ENCODE measurements around the gene COMMD3.

The COMMD3 gene

GRCh38 chr10:22316286-22317075 is at the start of gene COMMD3:
Gene COMMD3, plus strand, starts transcription at chr10:22316388. Its CDS starts 30 bp downstream, at chr10:22316418.
- H3F3A ChIP-seq (ENCODE audit: low read depth), result no peaks in the 10 kb centered on the region
- H3K4me3 ChIP-seq (ENCODE audit: low read length, poor library complexity, severe bottlenecking), result peak within 1 kb of the TSS; percentile 80
- H3K4me1 ChIP-seq (ENCODE audit: insufficient read depth, low read length, poor library complexity, severe bottlenecking), result peaks cover 24% of the 10 kb centered on the region
- H4K20me1 ChIP-seq (ENCODE audit: insufficient read depth, low read length, poor library complexity, severe bottlenecking), result peaks cover 6% of the 10 kb centered on the region
- peaks cover 81% of the 10 kb centered on the region for H3K79me2 ChIP-seq (ENCODE audit: insufficient read depth, low read length)
- no peaks in the 10 kb centered on the region for H3K9me2 ChIP-seq (replicated peaks; ENCODE audit: low read depth, low read length)
- H3K9ac ChIP-seq (ENCODE audit: low read depth, low read length, poor library complexity, severe bottlenecking), result peak within 1 kb of the TSS; percentile 94
- TF ChIP-seq CTCF (conservative IDR thresholded peaks at IDR 0.05; ENCODE audit: low read length), result no peak
- no peak for TF ChIP-seq EZH2phosphoT487 (IDR thresholded peaks at IDR 0.05; ENCODE audit: borderline replicate concordance)
- no peak within 1 kb of the TSS for H2AFZ ChIP-seq (ENCODE audit: low read length)
- peak within 1 kb of the TSS; percentile 77 for H3K4me2 ChIP-seq (ENCODE audit: low read depth, low read length, poor library complexity, severe bottlenecking)
- H3K36me3 ChIP-seq (ENCODE audit: insufficient read depth, low read length), result 0 out of 2 replicates have a peak, but pooled peaks cover 5% of the 10 kb centered on the region
- H3K27me3 ChIP-seq (ENCODE audit: insufficient read depth, low read length, poor library complexity, severe bottlenecking), result no peaks in the 10 kb centered on the region
- no peaks in the 10 kb centered on the region for H3K9me3 ChIP-seq (ENCODE audit: insufficient read depth, low read depth, low read length)

DNA sequence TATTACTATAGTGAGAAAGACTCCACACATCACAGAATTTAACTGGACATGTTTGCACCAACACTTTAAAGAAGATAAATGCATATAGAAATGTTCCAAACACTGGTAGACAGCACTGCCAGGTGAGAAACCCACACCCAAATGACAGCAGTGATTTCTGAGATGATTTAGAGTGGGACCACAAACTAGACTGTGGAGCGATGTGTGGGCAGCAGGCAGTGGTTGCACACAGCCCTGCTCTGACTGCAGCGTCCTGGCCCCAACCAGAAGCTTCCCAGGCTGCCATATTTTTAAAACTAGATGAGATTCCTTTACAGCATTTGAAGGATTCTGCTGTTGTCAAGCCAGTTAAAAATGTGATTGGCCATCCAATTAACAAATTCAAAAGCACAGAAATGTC is 47.7 kb upstream of the COMMD3 start:
- Histone ChIP-seq H3K4me3 (ENCODE audit: low read length, poor library complexity, severe bottlenecking) (no peak overlapping the region), H3K79me2 (ENCODE audit: insufficient read depth, low read length) (no peaks in the 10 kb centered on the region), H3K4me2 (ENCODE audit: low read depth, low read length, poor library complexity, severe bottlenecking) (no peak overlapping the region), H3F3A (ENCODE audit: low read depth) (no peaks in the 10 kb centered on the region), H4K20me1 (ENCODE audit: insufficient read depth, low read length, poor library complexity, severe bottlenecking) (no peaks in the 10 kb centered on the region), H2AFZ (ENCODE audit: low read length) (no peak overlapping the region), H3K9ac (ENCODE audit: low read depth, low read length, poor library complexity, severe bottlenecking) (no peak overlapping the region), H3K4me1 (ENCODE audit: insufficient read depth, low read length, poor library complexity, severe bottlenecking) (no peaks in the 10 kb centered on the region), H3K9me2 (replicated peaks; ENCODE audit: low read depth, low read length) (no peaks in the 10 kb centered on the region), H3K27me3 (ENCODE audit: insufficient read depth, low read length, poor library complexity, severe bottlenecking) (no peaks in the 10 kb centered on the region), H3K36me3 (ENCODE audit: insufficient read depth, low read length) (no peaks in the 10 kb centered on the region), H3K9me3 (ENCODE audit: insufficient read depth, low read depth, low read length) (no peaks in the 10 kb centered on the region)
- TF ChIP-seq EZH2phosphoT487 (IDR thresholded peaks at IDR 0.05; ENCODE audit: borderline replicate concordance) (no peak), CTCF (conservative IDR thresholded peaks at IDR 0.05; ENCODE audit: low read length) (no peak)

GRCh38 chr10:22271786-22272185 is 44.4 kb upstream of the COMMD3 start:
- TF ChIP-seq CTCF (conservative IDR thresholded peaks at IDR 0.05; ENCODE audit: low read length) (no peak), EZH2phosphoT487 (IDR thresholded peaks at IDR 0.05; ENCODE audit: borderline replicate concordance) (no peak)
- Histone ChIP-seq H3K9me3 (ENCODE audit: insufficient read depth, low read depth, low read length) (no peaks in the 10 kb centered on the region), H4K20me1 (ENCODE audit: insufficient read depth, low read length, poor library complexity, severe bottlenecking) (no peaks in the 10 kb centered on the region), H3K79me2 (ENCODE audit: insufficient read depth, low read length) (no peaks in the 10 kb centered on the region), H3K4me1 (ENCODE audit: insufficient read depth, low read length, poor library complexity, severe bottlenecking) (no peaks in the 10 kb centered on the region), H3F3A (ENCODE audit: low read depth) (no peaks in the 10 kb centered on the region), H2AFZ (ENCODE audit: low read length) (no peak overlapping the region), H3K4me3 (ENCODE audit: low read length, poor library complexity, severe bottlenecking) (no peak overlapping the region), H3K36me3 (ENCODE audit: insufficient read depth, low read length) (no peaks in the 10 kb centered on the region), H3K9ac (ENCODE audit: low read depth, low read length, poor library complexity, severe bottlenecking) (no peak overlapping the region), H3K27me3 (ENCODE audit: insufficient read depth, low read length, poor library complexity, severe bottlenecking) (no peaks in the 10 kb centered on the region), H3K9me2 (replicated peaks; ENCODE audit: low read depth, low read length) (no peaks in the 10 kb centered on the region), H3K4me2 (ENCODE audit: low read depth, low read length, poor library complexity, severe bottlenecking) (no peak overlapping the region)

All from Loucy (cell line).